Measurements from ENCODE around the gene IGFBP5.

DNA sequence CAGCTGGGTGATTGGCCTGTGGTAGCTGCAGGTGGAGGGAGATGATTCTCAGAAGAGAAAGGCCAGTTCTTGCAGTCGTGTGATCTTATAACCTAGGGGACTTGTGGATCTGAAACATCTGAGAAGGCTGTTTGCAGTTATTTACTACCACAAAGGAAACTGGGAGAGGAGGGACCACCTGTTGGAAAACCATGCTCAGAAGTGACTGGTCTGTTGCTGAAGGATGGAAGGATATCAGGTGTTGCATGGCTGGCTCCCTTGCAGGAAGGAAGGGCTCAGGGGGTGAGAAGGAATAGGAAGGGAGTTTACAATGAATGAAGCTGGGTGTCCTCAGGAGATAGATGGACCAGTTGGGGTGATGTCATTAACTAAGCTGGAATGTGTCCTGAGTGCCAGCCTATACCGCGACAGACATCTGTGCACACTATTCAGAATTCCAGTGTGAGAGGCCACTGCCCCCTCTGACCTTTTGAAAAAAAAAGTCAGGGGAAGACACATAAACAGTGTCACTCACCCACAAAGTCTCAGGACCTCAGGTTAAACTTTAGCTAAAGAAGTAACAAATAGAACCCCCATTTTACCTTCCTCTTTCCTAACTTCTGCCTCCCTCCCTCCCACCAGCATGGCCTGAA is 44.6 kb downstream of the IGFBP5 start:
- no peak for TF ChIP-seq CTCF (IDR thresholded peaks at IDR 0.05)
- TF ChIP-seq POLR2A (IDR thresholded peaks at IDR 0.05), result no peak

All from lower leg skin (tissue), 3 donors.